Stomach (tissue), 4 donors: ENCODE results near the gene CNTN4.

Experiments
- POLR2A ChIP-seq, 4 donors: fragments of 450-650 bp; IDR thresholded peaks; one replicate each; pipeline ENCODE4 v1.6.1; 2016; ENCODE audit warnings: antibody characterized with exemption in 4 of 4, control low read depth in 2 of 4, mild to moderate bottlenecking in 1 of 4, moderate library complexity in 1 of 4
- POLR2AphosphoS5 ChIP-seq, 3 donors: sonication (generic); formaldehyde crosslinking; IDR thresholded peaks; one replicate each; pipeline ENCODE4 v1.6.1; 2016; ENCODE audit warnings: antibody characterized with exemption in 3 of 3
- TF ChIP-seq, protein P1 (sequence below), 7 experiments: fragments of 450-650 bp in 4 of 7; fragments of 200-600 bp in 3 of 7; sonication (generic) in 3 of 7; IDR thresholded peaks; one replicate each; pipeline ENCODE4 v1.5.1; 2016 to 2019; ENCODE audit warnings: antibody characterized with exemption in 7 of 7, control low read depth in 2 of 7, mild to moderate bottlenecking in 1 of 7

DNA sequence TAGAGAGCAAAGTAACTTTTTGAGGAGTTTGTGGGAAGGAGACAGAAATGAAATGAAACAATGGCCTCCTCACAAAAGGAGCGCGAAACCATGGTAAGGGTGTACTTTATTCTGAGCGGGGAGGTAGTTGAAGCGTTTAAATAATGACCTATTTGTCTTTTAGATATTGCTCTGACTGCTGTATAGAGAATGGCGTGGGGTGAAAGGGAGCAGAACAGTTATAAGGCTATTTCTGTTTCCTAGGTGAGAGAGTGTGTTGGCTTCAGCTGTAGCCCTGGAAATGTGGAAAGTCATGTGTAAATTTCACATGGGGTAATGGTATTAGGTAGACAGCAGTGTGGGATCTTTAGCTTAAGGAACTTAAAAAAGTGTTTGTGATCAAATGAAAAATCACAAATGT, 54.9 kb downstream of the CNTN4 start:
- TF ChIP-seq POLR2AphosphoS5 (IDR thresholded peaks at IDR 0.05) (no peak), POLR2A (IDR thresholded peaks at IDR 0.05) (no peak)
- TF ChIP-seq, protein P1, sequence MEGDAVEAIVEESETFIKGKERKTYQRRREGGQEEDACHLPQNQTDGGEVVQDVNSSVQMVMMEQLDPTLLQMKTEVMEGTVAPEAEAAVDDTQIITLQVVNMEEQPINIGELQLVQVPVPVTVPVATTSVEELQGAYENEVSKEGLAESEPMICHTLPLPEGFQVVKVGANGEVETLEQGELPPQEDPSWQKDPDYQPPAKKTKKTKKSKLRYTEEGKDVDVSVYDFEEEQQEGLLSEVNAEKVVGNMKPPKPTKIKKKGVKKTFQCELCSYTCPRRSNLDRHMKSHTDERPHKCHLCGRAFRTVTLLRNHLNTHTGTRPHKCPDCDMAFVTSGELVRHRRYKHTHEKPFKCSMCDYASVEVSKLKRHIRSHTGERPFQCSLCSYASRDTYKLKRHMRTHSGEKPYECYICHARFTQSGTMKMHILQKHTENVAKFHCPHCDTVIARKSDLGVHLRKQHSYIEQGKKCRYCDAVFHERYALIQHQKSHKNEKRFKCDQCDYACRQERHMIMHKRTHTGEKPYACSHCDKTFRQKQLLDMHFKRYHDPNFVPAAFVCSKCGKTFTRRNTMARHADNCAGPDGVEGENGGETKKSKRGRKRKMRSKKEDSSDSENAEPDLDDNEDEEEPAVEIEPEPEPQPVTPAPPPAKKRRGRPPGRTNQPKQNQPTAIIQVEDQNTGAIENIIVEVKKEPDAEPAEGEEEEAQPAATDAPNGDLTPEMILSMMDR (IDR thresholded peaks at IDR 0.05) = no peak
